Measurements from ENCODE around the gene DNAH17.

- TF ChIP-seq TAF1 (IDR thresholded peaks at IDR 0.05; ENCODE audit: borderline replicate concordance, low read depth, low read length) (no peak), POLR2AphosphoS5 (IDR thresholded peaks at IDR 0.05; ENCODE audit: low read depth, low read length) (no peak)
Observed at GRCh38 chr17:78507526-78507925, 69.7 kb downstream of the DNAH17 start.

Measured in GM12892 (cell line).